ENCODE measurements around the gene GDI2. TPM values are rescaled to one million over a fixed set of nuclear protein-coding genes. Genes with fewer than 3 reads are reported as not detected.
"Not testable (repeated sequence)": the region's sequence is repeated elsewhere in the genome, so short reads cannot be mapped to it uniquely, and the experiment has no call there.

The GDI2 gene
- polyA plus RNA-seq, 1 donor = 212 TPM

- no peak for DNase-seq
Measured at GRCh38 chr10:5782174-5782573, 31.1 kb downstream of the GDI2 start.

DNA sequence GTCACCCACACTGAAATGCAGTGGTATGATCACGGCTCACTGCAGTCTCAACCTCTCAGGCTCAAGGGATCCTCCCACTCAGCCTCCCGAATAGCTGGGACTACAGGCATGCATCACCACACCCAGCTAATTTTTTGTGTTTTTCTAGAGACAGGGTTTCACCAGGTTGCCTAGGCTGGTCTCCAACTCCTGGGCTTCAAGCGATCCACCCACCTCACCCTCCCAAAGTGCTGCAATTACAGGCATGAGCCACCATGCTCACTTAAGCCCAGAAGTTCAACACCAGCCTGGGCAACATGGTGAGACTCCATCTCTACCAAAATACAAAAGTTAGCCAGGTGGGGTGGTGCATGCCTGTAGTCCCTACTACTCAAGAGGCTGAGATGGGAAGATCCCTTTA is 33.5 kb downstream of the GDI2 start:
- no peak for DNase-seq

DNA sequence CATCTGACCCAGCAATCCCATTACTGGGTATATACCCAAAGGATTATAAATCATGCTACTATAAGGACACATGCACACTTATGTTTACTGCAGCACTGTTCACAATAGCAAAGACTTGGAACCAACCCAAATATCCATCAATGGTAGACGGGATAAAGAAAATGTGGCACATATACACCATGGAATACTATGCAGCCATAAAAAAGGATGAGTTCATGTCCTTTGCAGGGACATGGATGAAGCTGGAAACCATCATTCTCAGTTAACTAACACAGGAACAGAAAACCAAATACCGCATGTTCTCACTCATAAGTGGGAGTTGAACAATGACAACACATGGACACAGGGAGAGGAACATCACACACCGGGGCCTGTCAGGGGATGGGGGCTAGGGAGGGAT is 35.5 kb downstream of the GDI2 start:
- not testable (repeated sequence) for DNase-seq

DNA sequence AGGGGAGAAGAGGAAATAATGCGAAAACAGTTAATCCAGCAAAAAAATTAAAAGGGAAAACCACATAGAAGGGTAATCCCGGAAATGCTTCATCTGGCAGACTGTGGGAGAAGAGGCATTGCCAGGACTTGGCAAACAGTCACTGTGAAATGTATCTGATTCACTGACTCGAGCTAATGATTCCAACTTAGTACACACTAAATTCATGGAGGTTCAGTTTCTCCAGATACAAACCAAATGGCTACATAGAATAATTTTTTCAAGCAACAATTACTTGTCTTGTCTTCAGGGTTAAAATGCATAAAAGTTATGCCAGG is 36.4 kb downstream of the GDI2 start:
- peak; percentile 41 for DNase-seq

- peak; percentile 8 for DNase-seq
Measured at GRCh38 chr10:5776136-5776880, 36.9 kb downstream of the GDI2 start.

- no peak for DNase-seq
Measured at GRCh38 chr10:5775685-5776084, 37.5 kb downstream of the GDI2 start.

DNA sequence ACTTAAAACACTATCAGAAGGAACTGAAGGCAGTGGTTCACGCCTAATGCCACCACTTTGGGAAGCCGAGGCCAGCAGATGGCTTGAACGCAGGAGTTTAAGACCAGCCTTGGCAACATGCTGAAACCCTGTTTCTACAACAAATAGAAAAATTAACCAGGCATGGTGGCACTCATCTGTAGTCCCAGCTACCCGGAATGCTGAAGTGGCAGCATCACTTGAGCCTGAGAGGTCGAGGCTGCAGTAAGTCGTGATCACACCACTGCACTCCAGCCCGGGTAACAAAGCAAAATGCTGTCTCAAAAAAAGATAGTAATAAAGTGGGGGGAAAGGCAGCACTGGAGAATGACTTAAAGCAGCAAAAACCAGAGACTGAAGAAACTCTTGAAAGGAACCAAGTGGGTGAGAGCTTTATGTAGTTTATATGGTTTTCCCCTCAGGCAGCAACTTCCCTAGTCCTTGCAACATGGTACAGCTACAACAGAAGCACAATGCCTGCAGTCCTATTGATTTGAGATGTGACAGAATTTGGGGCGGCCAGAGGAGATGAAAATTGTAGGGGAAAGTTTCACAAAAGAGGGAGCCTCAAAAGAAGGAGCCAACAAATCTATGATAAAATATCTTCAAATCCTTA is 38.1 kb downstream of the GDI2 start:
- DNase-seq = no peak

DNA sequence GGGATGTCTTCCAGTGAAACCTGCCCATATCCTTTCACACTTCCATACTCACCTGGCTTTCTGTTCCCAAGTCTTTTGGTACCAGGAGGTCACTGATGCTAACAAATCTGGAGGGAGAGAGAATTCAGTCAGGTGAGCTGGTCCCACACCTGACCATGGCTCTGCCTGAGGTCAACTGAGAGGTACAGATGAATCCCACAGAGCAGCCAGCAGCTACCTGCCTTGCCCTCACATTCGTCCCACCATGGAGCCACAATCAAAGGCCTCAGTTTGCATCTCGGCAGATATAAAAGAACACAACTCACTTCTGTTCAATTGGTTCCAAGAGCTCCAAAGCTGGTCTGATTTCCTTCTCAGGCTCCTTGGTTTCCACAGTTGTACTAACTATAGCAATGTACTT is 47.0 kb downstream of the GDI2 start:
- no peak for DNase-seq

- DNase-seq = no peak
Measured at GRCh38 chr10:5765617-5766016, 47.6 kb downstream of the GDI2 start.

GRCh38 chr10:5764422-5765297 is 48.6 kb downstream of the GDI2 start:
- no peak for DNase-seq

DNA sequence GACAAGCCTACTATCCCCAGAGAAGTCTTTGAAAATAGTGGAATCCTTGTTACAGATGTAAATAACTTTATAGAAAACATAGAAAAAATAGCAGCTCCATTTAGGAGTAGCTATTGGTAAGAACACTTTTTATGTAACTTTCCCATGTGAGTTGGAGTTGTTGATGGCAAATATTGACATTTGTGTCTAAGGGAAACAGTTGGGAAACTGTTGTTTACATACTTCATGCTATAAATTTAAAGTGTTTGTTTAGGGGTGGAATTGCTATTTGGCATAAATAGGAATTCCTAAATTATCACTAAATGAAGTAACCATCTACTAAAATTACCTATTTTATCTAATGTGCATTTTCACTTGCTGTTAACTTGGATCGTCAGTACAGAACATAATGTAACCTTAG is 50.7 kb downstream of the GDI2 start:
- no peak for DNase-seq

- no peak for DNase-seq
Measured at GRCh38 chr10:5761220-5761619, 52.0 kb downstream of the GDI2 start.

DNA sequence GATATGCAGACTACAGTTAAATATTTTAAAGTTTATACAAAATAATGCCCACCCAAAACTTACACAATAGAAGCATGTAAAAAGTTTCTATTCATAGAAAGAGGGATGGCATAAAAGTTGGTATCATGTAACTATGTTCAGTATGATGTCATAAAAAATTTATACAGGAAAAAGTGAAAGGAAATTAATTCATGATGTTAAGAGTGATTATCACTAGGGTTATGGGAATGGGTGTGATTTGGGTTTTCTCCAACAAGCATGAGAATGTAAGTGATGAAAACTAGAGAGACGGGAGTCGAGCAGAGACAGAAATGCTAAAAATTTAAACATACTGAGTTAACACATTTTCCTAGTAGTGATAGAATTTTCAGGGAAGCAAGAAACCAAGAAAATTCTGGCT is 52.7 kb downstream of the GDI2 start:
- DNase-seq = no peak

DNA sequence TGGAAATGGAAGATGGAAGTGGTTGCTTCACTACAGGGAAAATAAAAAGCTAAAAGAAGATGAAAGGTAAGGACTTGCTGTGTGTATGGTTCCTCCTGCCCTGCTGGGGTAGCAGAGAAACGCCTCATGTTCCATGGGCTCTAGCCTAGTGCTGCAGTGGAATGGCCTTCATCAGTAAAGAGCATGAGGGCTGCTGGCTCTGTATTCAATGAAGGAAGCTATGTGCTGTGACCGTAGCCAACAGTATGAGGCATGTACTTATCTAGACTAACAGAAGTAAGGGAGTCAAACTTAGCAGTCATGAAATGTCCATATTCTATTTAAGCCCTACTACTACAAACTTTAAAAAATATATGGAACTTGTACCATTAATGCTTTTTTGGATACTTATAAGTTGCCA is 54.3 kb downstream of the GDI2 start:
- DNase-seq = no peak

DNA sequence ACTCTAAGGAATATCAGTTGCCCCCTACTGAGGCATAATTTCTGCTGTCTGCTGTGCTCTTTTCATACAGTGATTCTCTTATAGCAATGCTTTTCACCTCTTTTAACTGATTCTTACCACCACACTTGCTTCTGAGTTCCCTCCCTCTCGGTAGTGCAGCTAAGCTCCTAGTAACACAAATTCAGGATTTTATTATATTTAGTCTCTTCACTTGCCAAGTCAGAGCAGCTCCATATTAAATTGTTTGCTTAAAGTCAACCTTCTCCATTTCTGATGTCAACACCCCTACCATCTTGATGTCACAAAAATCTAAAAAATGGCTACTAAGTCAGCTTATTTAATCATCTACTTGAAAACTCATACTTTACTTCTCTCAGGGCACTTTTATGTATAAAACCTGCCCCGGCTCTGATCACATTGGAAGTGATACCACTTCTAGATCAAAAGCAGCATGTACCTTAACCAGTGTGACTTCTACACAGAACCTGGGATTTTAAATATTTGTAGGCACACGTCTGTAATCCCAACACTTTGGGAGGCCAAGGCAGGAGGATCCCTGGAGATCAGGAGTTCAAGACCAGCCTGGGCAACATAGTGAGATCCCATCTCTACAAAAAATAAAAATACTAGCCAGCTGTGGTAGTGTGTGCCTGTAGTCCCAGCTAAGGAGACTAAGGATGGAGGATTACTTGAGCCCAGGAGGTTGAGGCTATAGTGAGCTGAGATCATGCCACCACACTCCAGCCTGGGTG is 55.3 kb downstream of the GDI2 start:
- no peak for DNase-seq

- peak; percentile 16 for DNase-seq
Measured at GRCh38 chr10:5752301-5752871, 60.8 kb downstream of the GDI2 start.

DNA sequence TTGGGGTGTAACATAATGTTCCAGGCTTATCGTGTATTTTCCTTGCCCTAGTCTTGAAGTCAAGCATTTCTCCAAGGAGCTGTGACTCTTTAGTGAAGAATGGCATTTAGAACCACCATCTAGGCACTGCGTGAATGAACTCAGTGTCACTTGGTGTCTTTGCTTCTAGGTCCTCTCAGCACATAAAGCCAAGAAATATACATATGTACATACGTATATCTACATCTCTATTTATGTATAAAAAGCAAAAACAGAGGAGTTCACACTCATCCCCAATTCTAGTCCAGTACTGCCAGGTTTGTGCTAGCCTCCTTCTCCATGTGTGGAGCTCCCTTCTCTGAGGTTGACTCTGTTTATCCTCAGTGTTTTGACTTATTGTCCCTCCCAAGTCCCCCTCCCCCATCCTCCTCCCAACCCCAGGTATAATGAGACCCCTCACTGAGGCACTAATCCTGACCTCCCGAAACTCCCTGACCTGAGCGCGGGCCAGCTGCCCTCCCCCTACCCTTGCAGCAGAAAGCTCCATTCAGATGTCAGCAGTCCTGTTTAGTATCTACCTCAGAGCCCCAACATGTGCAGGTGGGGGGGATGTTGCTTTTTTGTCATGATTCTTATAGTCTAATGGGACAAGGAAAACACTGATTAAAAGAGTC is 61.5 kb downstream of the GDI2 start:
- no peak for DNase-seq

DNA sequence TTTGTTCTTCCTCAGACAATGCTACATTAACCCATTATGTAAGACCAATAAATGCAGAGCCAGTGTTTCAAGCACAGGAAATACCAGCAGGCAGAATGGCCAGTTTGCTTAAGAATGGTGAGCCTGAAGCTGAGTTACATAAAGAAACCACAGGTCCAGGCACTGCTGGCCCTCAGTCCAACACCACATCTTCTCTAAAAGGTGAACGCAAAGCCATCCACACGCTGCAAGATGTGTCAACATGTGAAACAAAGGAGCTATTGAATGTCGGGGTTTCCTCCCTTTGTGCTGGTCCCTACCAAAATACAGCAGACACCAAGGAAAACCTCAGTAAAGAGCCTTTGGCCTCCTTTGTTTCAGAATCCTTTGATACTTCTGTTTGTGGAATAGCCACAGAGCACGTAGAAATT is 64.8 kb downstream of the GDI2 start:
- DNase-seq = no peak

- DNase-seq = no peak
Measured at GRCh38 chr10:5746197-5746596, 67.0 kb downstream of the GDI2 start.

DNA sequence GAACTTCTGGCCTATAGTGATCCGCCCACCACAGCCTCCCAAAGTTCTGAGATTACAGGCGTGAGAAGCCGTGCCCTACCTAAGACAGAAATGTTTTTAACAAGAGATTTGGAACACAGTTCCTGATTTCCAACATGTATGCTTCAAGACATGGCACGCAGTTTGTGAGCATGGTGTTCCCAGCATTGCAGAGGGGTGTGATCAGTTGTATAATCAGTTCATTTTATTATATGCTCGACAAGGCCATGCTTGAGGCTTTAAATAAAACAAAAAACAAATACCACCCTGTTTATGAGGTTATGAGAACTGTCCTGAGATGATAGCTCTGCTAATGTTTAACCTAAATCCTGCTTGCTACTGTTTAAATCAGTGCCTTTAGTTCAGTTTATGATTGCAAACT is 68.4 kb downstream of the GDI2 start:
- DNase-seq = no peak

DNA sequence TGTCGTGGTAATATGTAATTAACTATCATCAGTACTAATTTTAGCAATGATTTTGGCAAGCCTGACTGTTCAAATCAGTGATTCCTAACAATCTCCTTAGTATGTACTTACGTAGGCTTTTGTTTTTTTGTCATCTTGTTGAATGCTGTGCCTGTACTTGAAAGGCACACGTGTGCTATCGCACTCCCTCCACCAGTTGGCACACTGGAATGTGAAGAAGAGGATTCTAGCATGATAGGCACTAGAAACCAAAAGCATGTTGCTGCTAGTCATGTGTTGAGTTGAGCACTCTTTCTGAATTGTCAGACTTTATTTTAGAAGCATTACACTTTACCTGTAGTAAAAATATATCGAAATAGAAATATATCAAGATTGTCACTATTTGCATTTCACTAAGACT is 69.5 kb downstream of the GDI2 start:
- no peak for DNase-seq

DNA sequence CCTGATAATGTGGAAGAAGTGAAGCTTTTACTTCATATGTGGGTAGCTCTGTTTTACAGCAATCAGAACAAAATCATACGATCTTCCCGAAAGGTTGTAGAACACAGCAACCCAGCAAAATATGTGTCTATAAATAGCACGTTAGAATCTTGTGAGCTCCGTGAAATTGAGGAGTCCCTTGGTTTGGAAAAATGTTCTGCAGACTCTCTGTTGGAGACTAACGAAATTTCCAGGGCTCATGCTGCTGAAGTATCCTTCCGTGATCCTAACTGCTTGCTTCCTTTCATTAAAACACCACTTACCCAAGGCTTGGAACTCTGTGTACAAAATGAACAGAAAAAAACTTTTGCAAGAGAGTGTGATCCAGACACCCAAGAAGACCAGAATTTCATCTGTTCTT is 71.1 kb downstream of the GDI2 start:
- no peak for DNase-seq
